Effector memory CD4-positive, alpha-beta T cell (primary cell): ENCODE measurements around the gene GCGR.
"Not testable (repeated sequence)": the region's sequence is repeated elsewhere in the genome, so short reads cannot be mapped to it uniquely, and the experiment has no call there.

Source experiments
- DNase-seq, 3 donors: peaks; one replicate each; pipeline ENCODE4 v3.0.0-alpha.2; 2020
- H3K27ac ChIP-seq: 2 replicates; pipeline ENCODE4 v1.7.0; 2013; ENCODE audit warnings: mild to moderate bottlenecking, low read length, moderate library complexity; ENCODE audit not compliant: insufficient read depth, poor library complexity, severe bottlenecking
- H3K27me3 ChIP-seq: replicated peaks from 2 replicates; pipeline ENCODE4 v1.7.0; 2013; ENCODE audit warnings: mild to moderate bottlenecking, low read length; ENCODE audit not compliant: insufficient read depth, control insufficient read depth, poor library complexity, severe bottlenecking
- H3K36me3 ChIP-seq: 2 replicates; pipeline ENCODE4 v1.7.0; 2013; ENCODE audit warnings: mild to moderate bottlenecking, low read length, moderate library complexity; ENCODE audit not compliant: control insufficient read depth, insufficient read depth
- H3K4me1 ChIP-seq: 2 replicates; pipeline ENCODE4 v1.7.0; 2013; ENCODE audit warnings: low read length, mild to moderate bottlenecking; ENCODE audit not compliant: control insufficient read depth, insufficient read depth, poor library complexity, severe bottlenecking
- H3K4me3 ChIP-seq: 2 replicates; pipeline ENCODE4 v1.7.0; 2013; ENCODE audit warnings: low read length, low read depth, mild to moderate bottlenecking; ENCODE audit not compliant: insufficient read depth, poor library complexity, severe bottlenecking
- H3K9me3 ChIP-seq: 2 replicates; pipeline ENCODE4 v1.7.0; 2013; ENCODE audit warnings: mild to moderate bottlenecking, low read length, moderate library complexity; ENCODE audit not compliant: control insufficient read depth

Gene GCGR

DNA sequence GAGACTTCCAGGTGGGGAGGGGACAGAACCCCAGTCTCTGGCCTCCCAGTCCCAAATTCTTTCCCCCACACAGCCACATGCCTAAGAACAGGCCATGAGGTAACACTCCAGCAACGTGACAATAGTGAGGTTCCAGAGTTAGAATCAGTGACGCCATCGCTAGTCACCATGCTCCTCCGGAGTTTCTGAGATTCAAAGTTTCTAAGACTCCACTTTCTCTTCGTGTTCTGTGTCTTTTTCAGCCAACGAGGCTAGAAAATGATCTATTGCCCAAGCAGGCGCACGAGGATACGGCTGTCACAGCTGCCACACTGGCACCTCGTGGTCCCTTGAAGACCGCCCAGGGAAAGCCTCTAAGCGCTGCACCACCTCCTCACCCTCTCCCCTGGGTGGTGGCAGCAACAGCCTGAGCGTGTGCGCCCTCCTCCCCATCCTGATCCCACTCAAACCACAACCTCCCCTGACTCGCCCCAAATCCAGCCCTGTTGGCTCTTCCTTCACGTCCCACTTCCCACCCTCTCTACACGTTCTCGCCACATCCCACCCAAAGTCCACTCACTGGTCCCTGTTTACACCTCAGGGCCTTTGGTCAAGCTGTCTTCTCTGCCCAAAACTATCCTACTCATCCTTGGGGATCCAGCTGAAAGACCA is 28.1 kb downstream of the GCGR start:
- Histone ChIP-seq H3K27me3 (no peaks in the 10 kb centered on the region), H3K27ac (peak overlapping the region; percentile 63), H3K4me3 (peak overlapping the region; percentile 57), H3K9me3 (no peaks in the 10 kb centered on the region), H3K4me1 (peaks cover 15% of the 10 kb centered on the region), H3K36me3 (no peaks in the 10 kb centered on the region)
- peak; percentile 18 to 27 (median 26) for DNase-seq

DNA sequence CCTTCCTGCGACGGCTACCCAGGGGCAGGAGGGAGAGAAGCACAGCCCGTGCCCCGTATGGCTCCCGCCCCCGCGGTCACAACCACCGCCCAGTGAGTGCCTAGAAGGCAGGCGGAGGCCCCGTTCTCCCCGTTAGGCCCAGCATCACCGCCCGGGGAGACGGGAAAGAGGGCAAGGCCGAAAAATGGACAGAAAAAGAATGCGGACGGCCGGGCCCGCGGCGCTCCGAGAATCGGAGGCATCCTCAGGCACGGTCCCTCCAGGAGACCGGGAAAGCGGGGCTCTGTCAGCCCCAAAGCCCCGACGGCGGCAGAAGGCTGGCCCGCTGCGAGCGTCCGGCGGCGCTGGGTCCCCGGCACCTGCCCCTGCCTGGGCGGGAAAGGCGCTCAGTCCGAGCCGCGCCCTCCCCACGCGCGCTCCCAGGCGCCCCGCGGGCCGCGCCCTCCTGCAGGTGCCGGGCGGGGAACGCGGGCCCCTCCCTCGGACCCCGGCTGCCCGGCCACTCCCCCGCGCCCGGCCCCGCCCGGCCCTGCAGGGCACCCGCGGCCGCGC is 28.7 kb downstream of the GCGR start:
- DNase-seq, result no peak
- peak overlapping the region; percentile 63 for H3K27ac ChIP-seq

DNA sequence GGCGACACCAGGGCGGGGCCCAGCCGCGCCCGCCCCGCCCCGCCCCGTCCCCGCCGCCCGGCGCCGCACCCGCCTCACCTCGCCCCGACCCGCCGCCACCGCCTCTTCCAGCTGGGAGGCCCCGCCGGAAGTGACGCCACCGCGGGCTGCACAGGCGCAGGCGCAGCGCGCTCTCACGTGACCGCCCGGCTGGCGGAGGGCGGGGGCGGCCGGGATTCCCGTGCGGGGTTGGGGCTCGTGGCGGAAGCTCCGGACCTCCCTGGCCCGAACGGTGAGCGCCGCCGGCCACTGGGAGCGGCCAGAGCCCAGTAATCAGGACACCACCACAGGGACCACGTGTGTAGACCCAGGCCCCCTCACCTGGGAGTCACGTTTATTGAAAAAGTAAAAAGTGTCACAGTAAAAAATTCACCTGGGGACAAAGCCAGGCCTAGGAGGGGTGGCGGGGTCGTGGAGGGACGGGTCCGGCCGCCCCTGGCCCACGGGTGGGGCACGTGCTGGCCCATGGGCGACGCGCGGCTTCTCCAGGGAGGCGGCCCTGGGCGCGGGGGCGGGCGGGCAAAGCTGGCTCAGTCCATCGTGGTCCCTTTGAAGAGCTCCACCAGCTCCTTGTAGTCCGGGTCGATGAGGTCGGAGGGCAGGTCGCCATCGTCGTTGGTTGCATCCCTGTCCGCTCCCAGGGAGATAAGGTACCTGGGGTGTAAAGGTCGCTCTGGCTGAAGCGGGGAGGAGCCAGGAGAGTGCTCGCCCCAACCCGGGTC is 29.4 kb downstream of the GCGR start, which contains the start of gene MCRIP1:
Gene MCRIP1, minus strand, starts transcription at position 132 of the 761 bp plus-strand sequence. CDS start 8,785 bp downstream, outside the sequence.
- Histone ChIP-seq H3K4me1 (peaks cover 15% of the 10 kb centered on the region), H3K4me3 (peak within 1 kb of the TSS; percentile 57), H3K36me3 (no peaks in the 10 kb centered on the region)

More for the DNA sequence above, 28.7 kb downstream of the GCGR start:
- Histone ChIP-seq H3K4me1 (peaks cover 15% of the 10 kb centered on the region), H3K4me3 (peak overlapping the region; percentile 57), H3K27me3 (no peaks in the 10 kb centered on the region), H3K9me3 (no peaks in the 10 kb centered on the region), H3K36me3 (no peaks in the 10 kb centered on the region)

DNA sequence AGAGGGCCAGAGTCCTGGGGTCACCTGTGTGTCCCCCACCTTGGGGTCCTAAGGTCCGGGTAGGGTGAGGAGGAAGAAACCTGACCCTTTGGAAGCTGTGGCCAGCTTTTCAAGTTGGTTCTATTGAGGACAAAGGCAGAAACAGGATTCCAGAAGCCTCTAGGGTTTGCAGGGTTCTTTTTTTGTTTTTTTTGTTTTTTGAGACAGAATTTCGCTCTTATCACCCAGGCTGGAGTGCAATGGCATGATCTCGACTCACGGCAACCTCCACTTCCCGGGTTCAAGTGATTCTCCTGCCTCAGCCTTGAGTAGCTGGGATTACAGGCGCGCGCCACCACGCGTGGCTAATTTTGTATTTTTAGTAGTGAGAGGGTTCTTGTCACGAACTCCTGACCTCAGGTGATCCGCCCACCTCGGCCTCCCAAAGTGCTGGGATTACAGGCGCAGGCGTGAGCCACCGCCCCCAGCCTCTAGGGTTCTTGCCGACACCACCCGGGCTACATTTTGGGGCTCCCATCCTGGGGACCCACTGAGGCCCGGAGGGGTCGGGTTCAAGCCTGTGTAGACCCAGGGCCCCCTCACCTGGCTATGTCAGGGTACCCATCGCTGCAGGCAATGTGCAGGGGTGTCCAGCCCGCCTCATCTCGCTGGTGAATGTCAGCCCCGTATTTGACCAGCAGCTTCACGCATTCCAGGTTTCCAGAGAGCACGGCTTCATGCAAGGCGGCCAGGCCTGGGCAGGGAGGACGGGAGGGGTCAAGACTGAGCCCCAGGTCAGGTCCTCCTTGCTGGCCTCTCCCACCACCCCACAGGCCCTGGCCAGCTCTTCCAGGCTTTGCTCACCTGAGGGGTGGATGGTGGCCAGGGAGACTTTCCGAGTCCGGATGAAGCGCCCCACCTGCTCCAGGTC is 30.2 kb downstream of the GCGR start:
- H3K27ac ChIP-seq, result peak overlapping the region; percentile 81
- no peak for DNase-seq
- no peaks in the 10 kb centered on the region for H3K27me3 ChIP-seq
- no peaks in the 10 kb centered on the region for H3K9me3 ChIP-seq
- H3K4me3 ChIP-seq, result peak overlapping the region; percentile 56
- peaks cover 15% of the 10 kb centered on the region for H3K4me1 ChIP-seq
- H3K36me3 ChIP-seq, result no peaks in the 10 kb centered on the region

More for the DNA sequence above, 29.4 kb downstream of the GCGR start, which contains the start of gene MCRIP1:
- peak; percentile 86 to 92 (median 91) for DNase-seq
- Histone ChIP-seq H3K9me3 (no peaks in the 10 kb centered on the region), H3K27ac (peak within 1 kb of the TSS; percentile 81), H3K27me3 (no peaks in the 10 kb centered on the region)

DNA sequence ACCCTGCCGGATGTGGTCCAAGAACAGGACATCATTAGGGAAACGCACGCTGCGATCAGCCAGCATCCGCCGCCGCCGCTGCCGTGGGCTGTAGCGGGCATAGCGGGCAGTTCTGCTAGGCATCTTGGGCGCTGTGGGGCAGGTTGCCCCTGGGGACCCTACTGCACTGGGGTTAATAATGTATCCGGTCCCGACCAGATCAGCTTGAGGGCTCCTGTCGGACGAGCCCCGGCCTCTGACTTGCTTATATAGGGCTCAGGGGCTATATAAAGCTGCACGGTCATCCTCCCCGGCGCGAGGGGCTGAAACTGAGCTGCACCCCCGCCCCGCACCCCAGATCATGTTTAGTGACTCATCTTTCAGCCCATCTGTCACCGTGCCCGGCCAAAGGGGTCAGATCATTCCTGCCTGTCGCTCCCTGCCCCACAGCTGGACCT is 30.9 kb downstream of the GCGR start, which contains the start of gene PPP1R27:
Gene PPP1R27, minus strand, starts transcription at position 220 of the 437 bp plus-strand sequence. Its CDS starts 97 bp downstream, at position 123.
- Histone ChIP-seq H3K9me3 (no peaks in the 10 kb centered on the region), H3K36me3 (no peaks in the 10 kb centered on the region), H3K27me3 (no peaks in the 10 kb centered on the region), H3K4me1 (peaks cover 15% of the 10 kb centered on the region), H3K27ac (peak within 1 kb of the TSS; percentile 81), H3K4me3 (peak within 1 kb of the TSS; percentile 56)
- DNase-seq, result no peak

DNA sequence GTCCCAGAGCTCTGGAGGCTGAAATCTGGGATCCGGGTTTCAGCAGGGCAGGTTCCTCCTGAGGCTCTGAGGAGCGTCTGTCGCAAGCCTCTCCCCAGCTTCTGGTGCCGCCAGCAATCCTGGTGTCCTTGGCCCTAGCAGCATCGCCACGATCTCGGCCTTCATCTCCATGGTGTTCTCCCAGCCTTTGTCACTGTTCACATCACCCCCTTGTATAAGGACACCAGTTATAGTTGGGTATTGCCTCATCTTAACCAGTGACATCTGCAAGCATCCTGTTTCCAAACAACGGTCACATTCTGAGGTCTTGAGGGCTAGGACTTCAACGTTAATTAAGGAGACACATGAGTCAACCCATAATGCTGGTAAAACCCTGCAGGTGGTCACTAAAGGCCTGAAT is 33.7 kb downstream of the GCGR start:
- Histone ChIP-seq H3K4me1 (peaks cover 8% of the 10 kb centered on the region), H3K4me3 (no peak overlapping the region), H3K9me3 (no peaks in the 10 kb centered on the region), H3K27me3 (no peaks in the 10 kb centered on the region), H3K27ac (no peak overlapping the region), H3K36me3 (peaks cover 1% of the 10 kb centered on the region)
- no peak for DNase-seq

DNA sequence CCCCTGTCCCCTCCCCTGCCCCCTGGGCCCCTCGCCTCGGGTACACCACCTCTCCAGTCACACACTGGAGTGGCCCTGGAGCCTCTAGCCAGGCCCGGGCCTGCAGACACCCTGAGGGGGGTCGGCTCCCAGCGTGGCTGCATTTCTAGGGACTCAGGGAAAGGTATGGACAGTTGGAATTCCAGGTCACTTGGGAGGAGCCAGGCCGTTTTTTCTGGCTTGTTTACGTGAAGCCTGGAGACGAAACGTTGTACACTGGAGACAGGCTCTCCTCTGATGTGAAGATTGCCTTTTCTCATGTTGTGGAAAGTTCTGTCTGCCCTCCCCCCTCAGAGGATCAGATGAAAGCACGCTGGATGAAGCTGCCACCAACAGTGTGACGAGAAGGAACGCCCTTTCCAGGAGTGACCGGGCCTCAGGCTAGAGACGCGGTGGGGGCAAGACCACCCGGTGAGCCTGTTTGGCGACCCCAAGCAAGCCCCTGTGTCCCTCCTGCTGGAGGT is 34.9 kb downstream of the GCGR start:
- Histone ChIP-seq H3K9me3 (no peaks in the 10 kb centered on the region), H3K4me1 (peaks cover under 1% of the 10 kb centered on the region), H3K27ac (no peak overlapping the region), H3K4me3 (no peak overlapping the region), H3K36me3 (peaks cover 13% of the 10 kb centered on the region), H3K27me3 (no peaks in the 10 kb centered on the region)
- no peak for DNase-seq

DNA sequence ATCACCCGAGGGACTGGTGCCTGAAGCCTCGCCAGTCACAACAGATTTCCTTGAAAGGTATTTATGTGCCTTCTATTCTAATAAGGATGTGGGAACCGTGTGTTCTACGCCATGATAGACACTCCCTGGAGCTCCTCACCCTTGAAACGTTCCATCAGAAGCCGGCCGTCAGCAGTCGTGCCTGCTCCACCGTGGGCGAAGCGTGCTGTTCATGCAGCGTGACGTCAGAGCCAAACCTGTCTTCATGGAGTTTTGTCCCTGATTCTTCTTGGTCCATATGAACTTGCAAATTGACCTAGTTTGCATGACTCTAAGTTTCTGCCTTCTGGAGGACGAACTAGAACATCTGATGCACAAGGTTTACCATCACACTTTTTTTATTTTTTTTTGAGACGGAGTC is 35.4 kb downstream of the GCGR start:
- Histone ChIP-seq H3K4me3 (no peak overlapping the region), H3K27me3 (no peaks in the 10 kb centered on the region), H3K27ac (no peak overlapping the region), H3K9me3 (no peaks in the 10 kb centered on the region), H3K36me3 (peaks cover 18% of the 10 kb centered on the region), H3K4me1 (no peaks in the 10 kb centered on the region)
- no peak for DNase-seq

DNA sequence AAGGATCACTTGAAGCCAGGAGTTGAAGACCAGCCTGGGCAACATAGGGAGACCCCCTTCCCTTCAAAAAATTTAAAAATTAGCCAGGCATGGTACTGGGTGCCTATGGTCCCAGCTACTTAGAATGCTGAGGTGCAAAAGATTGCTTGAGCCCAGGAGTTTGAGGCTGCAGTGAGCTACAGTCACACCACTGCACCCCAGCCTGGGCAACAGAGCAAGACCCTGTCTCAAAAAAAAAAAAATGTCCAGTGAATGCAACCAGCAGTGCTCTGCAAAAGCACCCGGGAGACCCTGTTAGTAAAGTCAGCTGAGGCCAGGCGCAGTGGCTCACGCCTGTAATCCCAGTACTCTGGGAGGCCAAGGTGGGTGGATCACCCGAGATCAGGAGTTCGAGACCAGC is 36.1 kb downstream of the GCGR start:
- not testable (repeated sequence) for H3K27me3 ChIP-seq, H3K4me1 ChIP-seq, H3K9me3 ChIP-seq, H3K4me3 ChIP-seq, H3K27ac ChIP-seq, DNase-seq
- H3K36me3 ChIP-seq, result peaks cover 26% of the 10 kb centered on the region
